Adrenal gland (tissue), 12 donors: ENCODE data around the gene SLC28A1. TPM values are rescaled to one million over a fixed set of nuclear protein-coding genes. Genes with fewer than 3 reads are reported as not detected.

ENCODE experiments used
- DNase-seq, 7 donors: peaks; one replicate each; pipeline ENCODE4 v3.0.0-alpha.2; 2019 to 2020
- H3K27ac ChIP-seq, 5 donors: fragments of 200-600 bp; sonication (generic) in 4 of 5; 1 replicate in 3 of 5; 2 replicates in 2 of 5; pipeline versions ENCODE4 v1.5.1 to v1.8.0; 2016 to 2020; ENCODE audit warnings: mild to moderate bottlenecking in 1 of 5
- H3K27me3 ChIP-seq: fragments of 200-600 bp; 2 replicates; pipeline ENCODE4 v1.8.0; 2021
- H3K36me3 ChIP-seq, 2 donors: fragments of 200-600 bp; replicated peaks in 1 of 2; 1 replicate in 1 of 2; 2 replicates in 1 of 2; pipeline versions ENCODE4 v1.5.1 to v1.8.0; 2018 to 2022
- H3K4me1 ChIP-seq, 2 donors: fragments of 200-600 bp; replicated peaks in 1 of 2; 1 replicate in 1 of 2; 2 replicates in 1 of 2; pipeline versions ENCODE4 v1.5.1 to v1.8.0; 2018 to 2021
- H3K4me3 ChIP-seq, 4 donors: fragments of 200-600 bp; sonication (generic) in 3 of 4; one replicate each; pipeline ENCODE4 v1.5.1; 2016 to 2018
- H3K9me3 ChIP-seq, 3 donors: fragments of 200-600 bp; sonication (generic) in 1 of 3; replicated peaks in 1 of 3; 1 replicate in 2 of 3; 2 replicates in 1 of 3; pipeline versions ENCODE4 v1.5.1 to v1.8.0; 2016 to 2021
- POLR2A ChIP-seq, 2 donors: fragments of 450-650 bp; IDR thresholded peaks; one replicate each; pipeline ENCODE4 v1.6.1; 2017; ENCODE audit warnings: antibody characterized with exemption in 2 of 2, mild to moderate bottlenecking in 2 of 2, moderate library complexity in 1 of 2
- WGBS, 4 donors: extraction: QIAGEN DNeasy Blood & Tissue Kit in 2 of 4; methylation state at CpG; one replicate each; pipeline versions ENCODE4 v1.1.5 to v1.1.7; 2013 to 2017; 5-methylcytosine and 5-hydroxymethylcytosine counted together
- intact Hi-C, 2 donors: fragments of 100-400 bp; cut with DNase I; formaldehyde crosslinking; loops; one replicate each; pipeline versions ENCODE4 v1.14.1 to v1.15.0; 2022 to 2023
- polyA plus RNA-seq, 3 donors: library from polyadenylated mRNA; stranded (reverse); fragments of 200-250 nt in 2 of 3; fragments of 350-450 nt in 1 of 3; fragmentation: Illumina TruSeq in 1 of 3; extraction: RNeasy Lipid Tissue Mini Kit (QIAGEN cat#74804) in 1 of 3; gene quantifications; one replicate each; pipeline ENCODE4 v1.2.3, GENCODE V29; 2013 to 2014
- total RNA-seq, 9 donors: library from RNA; depleted of rRNA in 4 of 9; stranded (reverse); fragments of >200 nt in 4 of 9; fragments of 120-200 nt in 1 of 9; fragmentation: NEBNext Ultra II Directional in 1 of 9; extraction: Animal tissue kit (Norgen Biotek cat#: 25700) in 1 of 9; gene quantifications; one replicate each; pipeline versions ENCODE4 v1.1.0 to v1.2.4, GENCODE V29; 2013 to 2023
- TF ChIP-seq, protein P1 (sequence below), 6 experiments: fragments of 450-650 bp in 4 of 6; fragments of 200-600 bp in 2 of 6; sonication (generic) in 1 of 6; IDR thresholded peaks; 1 replicate in 5 of 6; 2 replicates in 1 of 6; pipeline versions ENCODE4 v1.5.1 to v1.8.0; 2016 to 2021; ENCODE audit warnings: antibody characterized with exemption in 6 of 6, mild to moderate bottlenecking in 2 of 6, moderate library complexity in 1 of 6
- donor health status: healthy with polysubstance abuse.
- donor health status: Bipolar disorder and iron deficiency.
- donor health status: DM: yes; HTN: yes; CAD: no.
- donor health status: DM: no; HTN: no; CAD: no.
- donor health status: DM: no; HTN: no; CAD: no.
- donor health status: DM: yes; HTN: yes; CAD: no.

SLC28A1 gene
- total and polyA plus RNA-seq, 12 donors, result 0.03 to 0.19 (median 0.11) TPM; not detected in 4

DNA sequence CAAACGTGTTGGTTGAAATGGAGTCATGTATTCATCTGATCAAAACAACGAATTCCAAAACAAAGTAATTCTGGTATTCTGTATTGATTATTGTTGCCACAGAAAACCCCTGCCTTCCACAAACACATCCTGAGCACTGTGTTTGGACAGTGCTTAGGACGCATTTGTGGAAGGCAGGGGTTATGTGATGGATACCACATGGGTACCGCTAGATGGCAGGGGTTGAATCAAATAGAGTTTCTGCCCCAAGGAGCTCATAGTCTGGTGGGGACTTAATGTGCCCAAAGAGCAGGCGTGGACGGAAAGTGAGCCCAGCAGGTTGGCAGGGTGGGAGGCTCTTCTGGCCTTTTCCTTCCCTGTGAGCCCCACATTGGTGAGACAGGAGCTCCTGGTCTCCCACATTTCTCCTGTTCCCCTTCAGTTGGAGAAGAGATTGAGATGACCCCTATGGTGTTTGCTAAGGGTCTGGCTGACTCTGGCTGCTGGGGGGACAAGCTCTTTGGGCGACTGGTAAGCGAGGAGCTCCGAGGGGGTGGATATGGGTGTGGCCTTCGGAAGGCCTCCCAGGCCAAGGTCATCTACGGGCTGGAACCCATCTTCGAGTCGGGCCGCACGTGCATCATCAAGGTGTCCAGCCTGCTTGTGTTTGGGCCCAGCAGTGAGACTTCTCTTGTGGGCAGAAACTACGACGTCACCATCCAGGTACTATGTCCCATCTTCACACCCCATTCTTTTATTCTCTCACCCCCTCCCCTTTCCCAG lies 22.1 kb upstream of the SLC28A1 start:
- WGBS, 4 donors, result 88 to 94% (median 90%) methylated on average over 16 to 17 of the region's 17 CpGs
- TF ChIP-seq, protein P1, sequence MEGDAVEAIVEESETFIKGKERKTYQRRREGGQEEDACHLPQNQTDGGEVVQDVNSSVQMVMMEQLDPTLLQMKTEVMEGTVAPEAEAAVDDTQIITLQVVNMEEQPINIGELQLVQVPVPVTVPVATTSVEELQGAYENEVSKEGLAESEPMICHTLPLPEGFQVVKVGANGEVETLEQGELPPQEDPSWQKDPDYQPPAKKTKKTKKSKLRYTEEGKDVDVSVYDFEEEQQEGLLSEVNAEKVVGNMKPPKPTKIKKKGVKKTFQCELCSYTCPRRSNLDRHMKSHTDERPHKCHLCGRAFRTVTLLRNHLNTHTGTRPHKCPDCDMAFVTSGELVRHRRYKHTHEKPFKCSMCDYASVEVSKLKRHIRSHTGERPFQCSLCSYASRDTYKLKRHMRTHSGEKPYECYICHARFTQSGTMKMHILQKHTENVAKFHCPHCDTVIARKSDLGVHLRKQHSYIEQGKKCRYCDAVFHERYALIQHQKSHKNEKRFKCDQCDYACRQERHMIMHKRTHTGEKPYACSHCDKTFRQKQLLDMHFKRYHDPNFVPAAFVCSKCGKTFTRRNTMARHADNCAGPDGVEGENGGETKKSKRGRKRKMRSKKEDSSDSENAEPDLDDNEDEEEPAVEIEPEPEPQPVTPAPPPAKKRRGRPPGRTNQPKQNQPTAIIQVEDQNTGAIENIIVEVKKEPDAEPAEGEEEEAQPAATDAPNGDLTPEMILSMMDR (IDR thresholded peaks at IDR 0.05), result no peak
- TF ChIP-seq POLR2A (IDR thresholded peaks at IDR 0.05), result no peak
- intact Hi-C loops, result loop anchor here in 1 of 2 donors (10.0 kb wide), 1 partner anchor 62 kb away; no protein-coding TSS in a partner anchor
- H3K4me3 ChIP-seq, result no peak overlapping the region
- peaks cover 0 to 20% of the 10 kb centered on the region in 2 donors for H3K36me3 ChIP-seq
- no peak for DNase-seq
- no peak overlapping the region for H3K27ac ChIP-seq
- H3K9me3 ChIP-seq, result no peaks in the 10 kb centered on the region
- no peaks in the 10 kb centered on the region for H3K27me3 ChIP-seq
- no peaks in the 10 kb centered on the region for H3K4me1 ChIP-seq

DNA sequence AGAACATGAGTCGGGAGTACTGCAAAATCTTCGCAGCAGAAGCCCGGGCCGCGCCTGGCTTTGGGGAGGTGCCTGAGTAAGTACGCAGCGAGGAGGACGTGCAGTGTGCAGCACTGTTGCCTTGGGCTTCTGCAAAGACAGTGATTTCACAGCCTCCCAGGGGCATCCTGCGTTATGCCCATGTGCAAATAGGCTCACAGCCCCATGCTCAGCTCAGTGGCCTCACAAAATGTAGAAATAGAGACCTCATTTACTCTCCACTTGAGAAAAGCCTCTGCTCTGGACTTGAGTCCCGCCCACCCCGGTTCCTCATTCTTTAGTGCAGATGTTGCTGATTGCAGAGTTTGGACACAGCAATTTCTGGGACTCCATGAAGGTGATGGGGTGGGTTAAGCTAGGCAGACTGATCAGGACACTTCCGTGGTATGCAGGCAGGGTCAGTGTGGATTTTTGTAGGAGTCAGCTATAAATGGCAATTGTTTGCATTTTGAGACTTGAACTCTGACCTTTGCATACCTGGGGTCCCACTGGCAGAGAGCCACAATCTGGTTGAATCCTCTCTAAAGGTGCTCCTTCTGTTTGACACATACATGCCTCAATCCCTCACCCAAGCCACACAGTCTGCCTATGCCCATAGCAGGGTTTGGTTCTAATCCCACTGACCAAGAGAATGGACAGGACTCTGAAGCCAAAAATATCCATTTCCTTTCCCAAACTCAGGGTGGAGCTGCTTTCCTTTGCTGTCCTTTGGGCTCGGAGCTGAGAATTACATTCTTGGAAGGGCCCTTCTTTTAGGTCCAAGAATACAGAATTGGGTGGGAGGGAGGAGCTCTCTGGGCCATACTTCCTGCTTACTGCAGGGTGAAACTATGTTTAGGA lies 20.7 kb upstream of the SLC28A1 start:
- TF ChIP-seq POLR2A (IDR thresholded peaks at IDR 0.05), result no peak
- TF ChIP-seq, protein P1 (IDR thresholded peaks at IDR 0.05), result peak in 4 of 6 experiments; percentile 15 to 35 (median 28)
- H3K27ac ChIP-seq, result no peak overlapping the region
- no peaks in the 10 kb centered on the region for H3K27me3 ChIP-seq
- H3K36me3 ChIP-seq, result peaks cover 0 to 12% of the 10 kb centered on the region in 2 donors
- H3K4me3 ChIP-seq, result no peak overlapping the region
- DNase-seq, result no peak
- WGBS, 4 donors, result 76 to 89% (median 83%) methylated on average over 12 to 13 of the region's 13 CpGs
- H3K9me3 ChIP-seq, result no peaks in the 10 kb centered on the region
- no peaks in the 10 kb centered on the region for H3K4me1 ChIP-seq
- intact Hi-C loops, result loop anchor here in 1 of 2 donors (10.0 kb wide), 1 partner anchor 61 kb away; no protein-coding TSS in a partner anchor

DNA sequence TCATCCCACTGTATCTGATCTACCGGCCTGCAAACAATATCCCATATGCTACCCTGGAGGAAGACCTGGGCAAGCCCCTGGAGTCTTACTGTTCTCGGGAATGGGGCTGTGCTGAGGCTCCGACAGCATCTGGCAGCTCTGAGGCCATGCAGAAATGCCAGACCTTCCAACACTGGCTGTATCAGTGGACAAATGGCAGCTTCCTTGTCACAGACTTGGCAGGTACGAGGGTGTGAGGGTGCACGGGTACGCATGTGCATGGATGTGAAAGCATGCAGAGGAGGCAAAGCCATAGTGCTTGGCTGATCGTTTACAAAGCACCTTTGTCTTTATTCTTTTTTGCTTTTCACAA lies 20.0 kb upstream of the SLC28A1 start:
- 67 to 92% (median 82%) methylated on average over 4 to 7 of the region's 7 CpGs for WGBS, 4 donors
- Histone ChIP-seq H3K27me3 (no peaks in the 10 kb centered on the region), H3K4me1 (no peaks in the 10 kb centered on the region), H3K9me3 (no peaks in the 10 kb centered on the region), H3K36me3 (peaks cover 0 to 12% of the 10 kb centered on the region in 2 donors), H3K27ac (no peak overlapping the region), H3K4me3 (no peak overlapping the region)
- DNase-seq, result no peak
- intact Hi-C loops, result loop anchor here in 1 of 2 donors (10.0 kb wide), 1 partner anchor 60 kb away; no protein-coding TSS in a partner anchor
- TF ChIP-seq POLR2A (IDR thresholded peaks at IDR 0.05), result no peak
- TF ChIP-seq, protein P1 (IDR thresholded peaks at IDR 0.05), result peak in 1 of 6 experiments; percentile 2

DNA sequence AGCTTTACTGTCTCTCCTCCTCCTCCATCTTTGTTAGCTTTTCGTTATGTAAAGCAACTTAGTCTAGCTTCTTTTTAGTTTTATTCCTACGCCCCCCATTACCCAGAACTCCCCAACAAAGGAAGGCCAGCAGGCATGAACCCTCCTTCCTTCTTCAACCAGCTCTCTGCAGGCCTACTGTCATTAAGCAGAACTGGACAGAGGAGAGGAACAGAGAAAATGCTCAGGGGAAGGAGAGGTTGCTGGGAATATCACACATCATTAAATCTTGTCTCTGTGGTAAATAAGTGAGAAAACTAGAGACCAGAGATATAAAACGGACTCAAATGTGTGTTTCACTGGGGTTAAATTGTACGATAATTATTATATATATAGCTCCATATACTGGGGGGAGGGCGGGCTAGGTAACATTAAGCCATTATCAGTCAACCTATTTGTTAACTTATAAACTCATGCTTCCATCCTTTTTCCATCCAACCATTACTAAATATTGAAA lies 19.3 kb upstream of the SLC28A1 start:
- Histone ChIP-seq H3K36me3 (peaks cover 0 to 12% of the 10 kb centered on the region in 2 donors), H3K4me3 (no peak overlapping the region), H3K9me3 (no peaks in the 10 kb centered on the region), H3K4me1 (no peaks in the 10 kb centered on the region), H3K27me3 (no peaks in the 10 kb centered on the region), H3K27ac (no peak overlapping the region)
- 90 to 93% (median 92%) methylated on average over 5 of the region's 5 CpGs for WGBS, 4 donors
- no peak for TF ChIP-seq POLR2A (IDR thresholded peaks at IDR 0.05)
- TF ChIP-seq, protein P1 (IDR thresholded peaks at IDR 0.05), result no peak
- DNase-seq, result no peak
- intact Hi-C loops, result loop anchor here in 1 of 2 donors (10.0 kb wide), 1 partner anchor 60 kb away; no protein-coding TSS in a partner anchor
